ENCODE data around the gene ZFHX3. TPM values are rescaled to one million over a fixed set of nuclear protein-coding genes. Genes with fewer than 3 reads are reported as not detected.

ZFHX3 gene
- total and polyA plus RNA-seq, 4 donors = 2.6 to 32.7 (median 14.7) TPM

DNA sequence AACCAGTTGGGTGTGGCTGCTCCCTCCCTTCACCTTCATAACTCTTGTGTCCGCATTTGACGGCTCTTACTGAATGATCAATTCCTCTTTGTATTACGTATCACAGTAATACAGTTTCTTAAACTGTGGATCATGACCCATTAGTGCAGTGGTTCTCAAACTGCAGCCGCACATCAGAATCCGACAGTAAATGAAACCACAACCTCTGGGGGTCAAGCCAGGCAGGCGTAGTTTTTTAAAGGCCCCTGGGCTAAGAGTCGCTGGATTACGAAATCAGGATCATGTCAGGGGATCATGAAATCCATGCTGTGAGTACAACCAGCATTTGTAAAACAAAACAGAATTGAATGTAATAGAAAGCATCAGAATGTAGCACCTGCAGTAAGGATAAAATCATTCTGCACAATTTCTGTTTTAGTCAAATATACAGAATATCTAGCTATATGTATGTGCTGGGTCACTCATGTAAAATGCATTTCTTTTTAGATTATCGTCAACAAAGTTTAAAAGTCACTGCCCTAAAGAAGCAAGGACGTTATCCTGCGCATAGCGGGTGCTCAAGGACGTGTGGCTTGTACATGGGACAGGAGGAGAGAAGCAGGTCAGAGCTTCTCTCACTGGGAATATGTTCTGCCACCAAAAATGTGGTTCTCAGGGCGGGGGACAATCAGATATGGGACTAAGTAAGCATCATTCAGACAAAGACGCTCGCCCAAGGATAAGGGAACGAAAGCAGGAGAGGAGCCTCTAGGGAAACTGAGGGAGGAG lies 113.1 kb downstream of the ZFHX3 start:
- Histone ChIP-seq H3K9ac (ENCODE audit: insufficient read depth in 1 of 2, low read length in 2 of 2) (no peak overlapping the region), H3K27ac (ENCODE audit: low read depth in 1 of 2, low read length in 1 of 2) (no peak overlapping the region), H3K27me3 (ENCODE audit: control insufficient read depth in 3 of 3, insufficient read depth in 3 of 3, low read length in 2 of 3) (no peaks in the 10 kb centered on the region), H3K9me3 (ENCODE audit: control insufficient read depth in 4 of 4, insufficient read depth in 3 of 4, low read length in 3 of 4) (no peaks in the 10 kb centered on the region), H3K4me1 (ENCODE audit: control insufficient read depth in 5 of 5, insufficient read depth in 5 of 5, low read length in 5 of 5) (peaks cover 13 to 76% (median 21%) of the 10 kb centered on the region in 5 donors), H3K36me3 (ENCODE audit: control insufficient read depth in 4 of 4, insufficient read depth in 4 of 4, low read length in 4 of 4) (no peaks in the 10 kb centered on the region), H3K4me3 (no peak overlapping the region)
- ATAC-seq (ENCODE audit: insufficient read depth, low FRiP score) (no peak), DNase-seq (no peak)
- 73 to 77% methylated on average over 17 of the region's 17 CpGs for WGBS, 2 donors
- TF ChIP-seq, protein P1, sequence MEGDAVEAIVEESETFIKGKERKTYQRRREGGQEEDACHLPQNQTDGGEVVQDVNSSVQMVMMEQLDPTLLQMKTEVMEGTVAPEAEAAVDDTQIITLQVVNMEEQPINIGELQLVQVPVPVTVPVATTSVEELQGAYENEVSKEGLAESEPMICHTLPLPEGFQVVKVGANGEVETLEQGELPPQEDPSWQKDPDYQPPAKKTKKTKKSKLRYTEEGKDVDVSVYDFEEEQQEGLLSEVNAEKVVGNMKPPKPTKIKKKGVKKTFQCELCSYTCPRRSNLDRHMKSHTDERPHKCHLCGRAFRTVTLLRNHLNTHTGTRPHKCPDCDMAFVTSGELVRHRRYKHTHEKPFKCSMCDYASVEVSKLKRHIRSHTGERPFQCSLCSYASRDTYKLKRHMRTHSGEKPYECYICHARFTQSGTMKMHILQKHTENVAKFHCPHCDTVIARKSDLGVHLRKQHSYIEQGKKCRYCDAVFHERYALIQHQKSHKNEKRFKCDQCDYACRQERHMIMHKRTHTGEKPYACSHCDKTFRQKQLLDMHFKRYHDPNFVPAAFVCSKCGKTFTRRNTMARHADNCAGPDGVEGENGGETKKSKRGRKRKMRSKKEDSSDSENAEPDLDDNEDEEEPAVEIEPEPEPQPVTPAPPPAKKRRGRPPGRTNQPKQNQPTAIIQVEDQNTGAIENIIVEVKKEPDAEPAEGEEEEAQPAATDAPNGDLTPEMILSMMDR (IDR thresholded peaks at IDR 0.05; ENCODE audit: control extremely low read depth, extremely low read depth) = no peak

DNA sequence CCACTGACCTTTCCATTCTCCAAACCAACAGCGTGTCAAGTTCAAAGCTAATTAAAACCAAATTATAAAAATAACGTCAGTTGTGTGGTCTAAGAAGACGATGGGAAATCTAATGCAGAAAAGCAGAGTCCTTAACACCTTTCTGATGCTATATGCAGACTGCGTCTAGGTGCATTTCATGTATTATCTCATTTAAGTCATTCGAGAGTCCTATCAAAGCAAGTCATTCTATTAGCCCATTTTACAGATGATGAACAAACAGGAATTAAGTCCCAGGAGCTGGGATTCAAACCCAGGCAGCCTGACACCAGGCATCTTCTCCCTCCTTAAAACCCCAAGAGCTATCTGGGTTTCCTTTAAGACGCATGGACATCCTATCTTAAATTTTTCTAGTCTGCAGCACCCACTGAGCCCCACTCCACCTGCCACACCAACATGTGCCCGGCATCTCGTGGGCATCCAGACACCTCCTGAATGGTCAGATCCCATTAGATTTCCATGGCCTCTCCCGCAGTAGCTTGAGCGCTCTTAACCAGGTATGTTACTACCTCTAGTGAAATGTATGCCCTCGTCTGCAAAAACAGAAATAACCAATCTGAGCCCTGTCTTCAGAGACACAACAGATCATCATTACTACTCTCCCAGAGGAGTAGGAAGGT lies 115.1 kb downstream of the ZFHX3 start:
- H3K9ac ChIP-seq (ENCODE audit: insufficient read depth in 1 of 2, low read length in 2 of 2) = no peak overlapping the region
- H3K4me3 ChIP-seq = no peak overlapping the region
- H3K4me1 ChIP-seq (ENCODE audit: control insufficient read depth in 5 of 5, insufficient read depth in 5 of 5, low read length in 5 of 5) = peaks cover 8 to 71% (median 12%) of the 10 kb centered on the region in 5 donors
- no peaks in the 10 kb centered on the region for H3K27me3 ChIP-seq (ENCODE audit: control insufficient read depth in 3 of 3, insufficient read depth in 3 of 3, low read length in 2 of 3)
- DNase-seq (no peak), ATAC-seq (ENCODE audit: insufficient read depth, low FRiP score) (no peak)
- peak overlapping the region in 1 of 2 donors; percentile 28 for H3K27ac ChIP-seq (ENCODE audit: low read depth in 1 of 2, low read length in 1 of 2)
- no peaks in the 10 kb centered on the region for H3K36me3 ChIP-seq (ENCODE audit: control insufficient read depth in 4 of 4, insufficient read depth in 4 of 4, low read length in 4 of 4)
- 95 to 97% methylated on average over 11 of the region's 11 CpGs for WGBS, 2 donors
- H3K9me3 ChIP-seq (ENCODE audit: control insufficient read depth in 4 of 4, insufficient read depth in 3 of 4, low read length in 3 of 4) = no peaks in the 10 kb centered on the region
- TF ChIP-seq, protein P1 (IDR thresholded peaks at IDR 0.05; ENCODE audit: control extremely low read depth, extremely low read depth) = no peak

DNA sequence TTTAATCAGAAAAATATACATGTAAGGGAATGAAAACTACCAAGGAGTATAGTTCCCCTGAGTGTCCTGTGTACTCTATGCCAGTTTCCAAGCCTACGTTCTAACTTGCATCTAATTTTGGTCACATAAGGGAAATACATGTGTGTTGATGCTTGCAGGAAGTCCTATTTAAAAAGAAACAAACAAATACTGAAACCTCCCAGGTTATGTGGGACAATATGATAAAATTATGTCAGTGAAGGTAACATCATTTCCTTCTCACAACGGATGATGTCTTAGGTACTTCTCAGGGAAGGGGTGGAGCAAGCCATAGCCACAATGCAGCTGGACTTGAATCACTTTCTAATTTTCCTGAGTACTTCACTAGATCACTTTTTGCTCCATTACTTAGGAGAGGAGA lies 115.9 kb downstream of the ZFHX3 start:
- ATAC-seq (ENCODE audit: insufficient read depth, low FRiP score) (no peak), DNase-seq (no peak)
- Histone ChIP-seq H3K9me3 (ENCODE audit: control insufficient read depth in 4 of 4, insufficient read depth in 3 of 4, low read length in 3 of 4) (no peaks in the 10 kb centered on the region), H3K36me3 (ENCODE audit: control insufficient read depth in 4 of 4, insufficient read depth in 4 of 4, low read length in 4 of 4) (no peaks in the 10 kb centered on the region), H3K27ac (ENCODE audit: low read depth in 1 of 2, low read length in 1 of 2) (peak overlapping the region in 1 of 2 donors; percentile 43), H3K27me3 (ENCODE audit: control insufficient read depth in 3 of 3, insufficient read depth in 3 of 3, low read length in 2 of 3) (no peaks in the 10 kb centered on the region), H3K9ac (ENCODE audit: insufficient read depth in 1 of 2, low read length in 2 of 2) (peak overlapping the region in 1 of 2 donors; percentile 73), H3K4me1 (ENCODE audit: control insufficient read depth in 5 of 5, insufficient read depth in 5 of 5, low read length in 5 of 5) (peaks cover 8 to 74% (median 18%) of the 10 kb centered on the region in 5 donors), H3K4me3 (no peak overlapping the region)
- WGBS, 2 donors = 10 to 11% methylated on average over 2 of the region's 2 CpGs
- TF ChIP-seq, protein P1 (IDR thresholded peaks at IDR 0.05; ENCODE audit: control extremely low read depth, extremely low read depth) = no peak
